ENCODE measurements around the gene MEIOSIN. TPM values are rescaled to one million over a fixed set of nuclear protein-coding genes. Genes with fewer than 3 reads are reported as not detected.
A peak's percentile ranks its signal among the peaks of the same experiment; 100 is the strongest.

Gene MEIOSIN
- total and polyA plus RNA-seq, 2 of the 13 experiments (the other 11 are each of a cell fraction or from before 2014, with no cell fraction given), result not detected

- TF ChIP-seq NFIB (CRISPR knock-in tag; IDR thresholded peaks at IDR 0.05; ENCODE audit: borderline replicate concordance) (no peak), ZMYM4 (CRISPR knock-in tag; IDR thresholded peaks at IDR 0.05) (peak; percentile 57; the same call in 1 of the 2 replicates), ARHGAP35 (CRISPR knock-in tag; IDR thresholded peaks at IDR 0.05; ENCODE audit: borderline replicate concordance) (no peak), ATF1 (CRISPR knock-in tag; IDR thresholded peaks at IDR 0.05) (no peak), ZNF773 (CRISPR knock-in tag; IDR thresholded peaks at IDR 0.05; ENCODE audit: borderline replicate concordance) (no peak), AHR (CRISPR knock-in tag; IDR thresholded peaks at IDR 0.05) (no peak), NR2C2 (CRISPR knock-in tag; IDR thresholded peaks at IDR 0.05; ENCODE audit: borderline replicate concordance) (peak; percentile 33; the same call in 1 of the 2 replicates), FOXK1 (CRISPR knock-in tag; IDR thresholded peaks at IDR 0.05; ENCODE audit: borderline replicate concordance, low read depth) (peak; percentile 77; the same call in 1 of the 2 replicates), NFAT5 (CRISPR knock-in tag; IDR thresholded peaks at IDR 0.05) (no peak), ZFP90 (CRISPR knock-in tag; IDR thresholded peaks at IDR 0.05; ENCODE audit: borderline replicate concordance) (no peak), ZBTB38 (CRISPR knock-in tag; IDR thresholded peaks at IDR 0.05) (peak; percentile 53; the same call in 1 of the 2 replicates), ZNF263 (CRISPR knock-in tag; IDR thresholded peaks at IDR 0.05) (no peak), ZBTB33 (CRISPR knock-in tag; IDR thresholded peaks at IDR 0.05) (0 out of 2 replicates have a peak, but pooled peaks have one; percentile 4), MLX (CRISPR knock-in tag; IDR thresholded peaks at IDR 0.05) (no peak), ZNF644 (CRISPR knock-in tag; IDR thresholded peaks at IDR 0.05; ENCODE audit: low read depth) (no peak), ZNF574 (CRISPR knock-in tag; IDR thresholded peaks at IDR 0.05) (peak; percentile 71), NCOR1 (IDR thresholded peaks at IDR 0.05; ENCODE audit: borderline replicate concordance, low read length) (no peak)
These were observed 41.6 kb upstream of the MEIOSIN start, which contains the start of gene SNRPD2 (continued) for GRCh38 chr19:45691516-45692186.

Measured in HepG2 (cell line).